Right lobe of liver (tissue), 4 donors: ENCODE results near the gene SLC39A3.

Experiments
- POLR2A ChIP-seq: fragments of 450-650 bp; IDR thresholded peaks from one replicate; pipeline ENCODE4 v1.6.1; 2017; ENCODE audit warnings: antibody characterized with exemption, mild to moderate bottlenecking
- TF ChIP-seq, protein P1 (sequence below), 4 donors: fragments of 200-600 bp in 3 of 4; fragments of 450-650 bp in 1 of 4; IDR thresholded peaks; one replicate each; pipeline versions ENCODE4 v1.5.1 to v1.8.0; 2016 to 2022; ENCODE audit warnings: antibody characterized with exemption in 4 of 4, mild to moderate bottlenecking in 2 of 4
- donor health status: DM: no; HTN: no; CAD: no.
- donor health status: DM: no; HTN: no; CAD: no.
- donor health status: DM: no; HTN: yes; CAD: no.

DNA sequence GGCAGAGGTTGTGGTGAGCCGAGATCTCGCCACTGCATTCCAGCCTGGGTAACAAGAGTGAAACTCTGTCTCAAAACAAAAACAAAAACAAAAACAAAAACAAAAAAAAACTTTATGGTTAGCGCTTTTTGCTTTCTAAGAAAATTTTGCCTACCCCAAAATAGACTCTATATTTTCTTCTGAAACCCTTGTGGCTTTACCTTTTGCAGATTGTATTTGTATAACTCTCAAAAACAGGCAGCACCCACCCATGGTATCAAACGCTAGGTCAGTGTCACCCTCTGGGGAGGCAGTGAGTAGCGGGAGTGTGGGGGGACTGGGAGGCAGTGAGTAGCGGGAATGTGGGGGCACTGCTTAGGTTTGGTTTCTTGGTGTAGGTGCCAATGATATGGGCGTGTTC lies 7.5 kb upstream of the SLC39A3 start:
- TF ChIP-seq, protein P1, sequence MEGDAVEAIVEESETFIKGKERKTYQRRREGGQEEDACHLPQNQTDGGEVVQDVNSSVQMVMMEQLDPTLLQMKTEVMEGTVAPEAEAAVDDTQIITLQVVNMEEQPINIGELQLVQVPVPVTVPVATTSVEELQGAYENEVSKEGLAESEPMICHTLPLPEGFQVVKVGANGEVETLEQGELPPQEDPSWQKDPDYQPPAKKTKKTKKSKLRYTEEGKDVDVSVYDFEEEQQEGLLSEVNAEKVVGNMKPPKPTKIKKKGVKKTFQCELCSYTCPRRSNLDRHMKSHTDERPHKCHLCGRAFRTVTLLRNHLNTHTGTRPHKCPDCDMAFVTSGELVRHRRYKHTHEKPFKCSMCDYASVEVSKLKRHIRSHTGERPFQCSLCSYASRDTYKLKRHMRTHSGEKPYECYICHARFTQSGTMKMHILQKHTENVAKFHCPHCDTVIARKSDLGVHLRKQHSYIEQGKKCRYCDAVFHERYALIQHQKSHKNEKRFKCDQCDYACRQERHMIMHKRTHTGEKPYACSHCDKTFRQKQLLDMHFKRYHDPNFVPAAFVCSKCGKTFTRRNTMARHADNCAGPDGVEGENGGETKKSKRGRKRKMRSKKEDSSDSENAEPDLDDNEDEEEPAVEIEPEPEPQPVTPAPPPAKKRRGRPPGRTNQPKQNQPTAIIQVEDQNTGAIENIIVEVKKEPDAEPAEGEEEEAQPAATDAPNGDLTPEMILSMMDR (IDR thresholded peaks at IDR 0.05): no peak
- TF ChIP-seq POLR2A: no peak
